Suprapubic skin (tissue), 4 donors: ENCODE results near the gene TMBIM4. TPM values are rescaled to one million over a fixed set of nuclear protein-coding genes. Genes with fewer than 3 reads are reported as not detected.

Experiments used
- DNase-seq, 2 donors: peaks; one replicate each; pipeline ENCODE4 v3.0.0-alpha.2; 2019; ENCODE audit warnings: low spot score in 2 of 2
- H3K27ac ChIP-seq: fragments of 200-600 bp; sonication (generic); one replicate; pipeline ENCODE4 v1.5.1; 2019
- H3K27me3 ChIP-seq: fragments of 200-600 bp; sonication (generic); one replicate; pipeline ENCODE4 v1.5.1; 2019
- H3K36me3 ChIP-seq: fragments of 200-600 bp; sonication (generic); one replicate; pipeline ENCODE4 v1.5.1; 2019
- H3K4me1 ChIP-seq: fragments of 200-600 bp; sonication (generic); one replicate; pipeline ENCODE4 v1.5.1; 2019
- H3K4me3 ChIP-seq: fragments of 200-600 bp; sonication (generic); one replicate; pipeline ENCODE4 v1.5.1; 2019; ENCODE audit warnings: mild to moderate bottlenecking
- H3K9me3 ChIP-seq: fragments of 200-600 bp; sonication (generic); one replicate; pipeline ENCODE4 v1.5.1; 2019
- CTCF ChIP-seq, 2 donors: fragments of 200-600 bp in 1 of 2; fragments of 450-650 bp in 1 of 2; sonication (generic) in 1 of 2; IDR thresholded peaks; one replicate each; pipeline ENCODE4 v1.5.1; 2016 to 2019; ENCODE audit warnings: antibody characterized with exemption in 2 of 2, mild to moderate bottlenecking in 1 of 2, moderate library complexity in 1 of 2
- EP300 ChIP-seq: sonication (generic); formaldehyde crosslinking; IDR thresholded peaks from one replicate; pipeline ENCODE4 v1.6.1; 2017; ENCODE audit warnings: antibody characterized with exemption
- POLR2A ChIP-seq, 2 donors: fragments of 450-650 bp; IDR thresholded peaks; one replicate each; pipeline ENCODE4 v1.6.1; 2017; ENCODE audit warnings: antibody characterized with exemption in 2 of 2, mild to moderate bottlenecking in 2 of 2, moderate library complexity in 2 of 2
- POLR2AphosphoS5 ChIP-seq, 3 donors: sonication (generic); formaldehyde crosslinking; IDR thresholded peaks; one replicate each; pipeline ENCODE4 v1.6.1; 2017; ENCODE audit warnings: antibody characterized with exemption in 3 of 3
- WGBS: methylation state at CpG from one replicate; pipeline ENCODE4 v1.1.5; 2018; 5-methylcytosine and 5-hydroxymethylcytosine counted together
- total RNA-seq, 4 donors: library from RNA; depleted of rRNA; stranded (reverse); fragments of >200 nt; gene quantifications; one replicate each; pipeline ENCODE4 v1.1.0, GENCODE V29; 2016

TMBIM4 gene
- total RNA-seq, 4 donors from 2014 or later: 48.6 to 136 (median 108) TPM

DNA sequence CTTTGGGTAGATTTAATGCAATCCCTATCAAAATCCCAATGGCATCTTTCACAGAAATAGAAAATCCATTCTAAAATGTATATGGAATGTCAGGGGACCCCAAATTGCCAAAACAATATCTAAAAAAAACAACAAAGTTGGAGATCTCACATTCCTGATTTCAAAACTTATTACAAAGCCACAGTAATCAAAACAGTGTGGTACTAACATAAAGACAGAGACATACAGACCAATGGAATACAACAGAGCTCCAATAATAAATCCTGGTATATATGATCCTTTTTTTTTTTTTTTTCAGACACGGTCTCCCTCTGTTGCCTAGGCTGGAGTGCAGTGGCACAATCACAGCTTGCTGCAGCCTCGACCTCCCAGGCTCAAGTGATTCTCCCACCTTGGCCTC, 4.7 kb downstream of the TMBIM4 start:
- TF ChIP-seq EP300 (no peak), POLR2A (IDR thresholded peaks at IDR 0.05) (no peak), CTCF (IDR thresholded peaks at IDR 0.05) (no peak), POLR2AphosphoS5 (IDR thresholded peaks at IDR 0.05) (no peak)
- 98% methylated on average over 2 of the region's 2 CpGs for WGBS
- H3K36me3 ChIP-seq: peaks cover 8% of the 10 kb centered on the region
- no peak for DNase-seq
- no peak overlapping the region for H3K4me3 ChIP-seq
- peaks cover 4% of the 10 kb centered on the region for H3K9me3 ChIP-seq
- H3K27me3 ChIP-seq: no peaks in the 10 kb centered on the region
- H3K4me1 ChIP-seq: peaks cover 27% of the 10 kb centered on the region
- no peak overlapping the region for H3K27ac ChIP-seq

- no peak for DNase-seq
- Histone ChIP-seq H3K4me1 (peaks cover 27% of the 10 kb centered on the region), H3K9me3 (peaks cover 4% of the 10 kb centered on the region), H3K36me3 (peaks cover 16% of the 10 kb centered on the region), H3K27me3 (no peaks in the 10 kb centered on the region), H3K4me3 (no peak overlapping the region), H3K27ac (no peak overlapping the region)
- TF ChIP-seq POLR2A (IDR thresholded peaks at IDR 0.05) (no peak), POLR2AphosphoS5 (IDR thresholded peaks at IDR 0.05) (no peak), CTCF (IDR thresholded peaks at IDR 0.05) (no peak), EP300 (no peak)
- WGBS: 93% methylated on average over 3 of the region's 3 CpGs
These were observed 5.4 kb downstream of the TMBIM4 start for GRCh38 chr12:66164349-66164821.

DNA sequence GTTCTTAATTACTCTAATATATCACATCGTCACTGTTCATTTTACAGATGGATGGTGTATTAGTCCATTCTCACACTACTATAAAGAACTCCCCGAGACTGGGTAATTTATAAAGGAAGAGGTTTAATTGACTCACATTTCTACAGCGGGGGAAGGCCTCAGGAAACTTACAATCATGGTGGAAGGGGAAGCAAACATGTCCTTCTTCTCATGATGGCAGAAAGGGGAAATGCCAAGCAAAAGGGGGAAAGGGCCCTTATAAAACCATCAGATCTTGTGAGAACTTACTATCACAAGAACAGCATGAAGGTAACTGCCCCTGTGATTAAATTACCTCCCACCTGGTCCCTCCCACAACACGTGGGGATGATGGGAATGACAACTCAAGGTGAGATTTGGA, 6.5 kb downstream of the TMBIM4 start:
- no peaks in the 10 kb centered on the region for H3K27me3 ChIP-seq

GRCh38 chr12:66162701-66163100, 7.1 kb downstream of the TMBIM4 start:
- 74% methylated on average over 2 of the region's 2 CpGs for WGBS
- peaks cover 4% of the 10 kb centered on the region for H3K9me3 ChIP-seq
- H3K27ac ChIP-seq: no peak overlapping the region
- no peak for DNase-seq
- TF ChIP-seq POLR2A (IDR thresholded peaks at IDR 0.05) (no peak), CTCF (IDR thresholded peaks at IDR 0.05) (no peak), EP300 (no peak), POLR2AphosphoS5 (IDR thresholded peaks at IDR 0.05) (no peak)
- peaks cover 15% of the 10 kb centered on the region for H3K4me1 ChIP-seq
- no peaks in the 10 kb centered on the region for H3K27me3 ChIP-seq
- no peak overlapping the region for H3K4me3 ChIP-seq
- peaks cover 20% of the 10 kb centered on the region for H3K36me3 ChIP-seq

More for the DNA sequence above, 6.5 kb downstream of the TMBIM4 start:
- peaks cover 4% of the 10 kb centered on the region for H3K9me3 ChIP-seq
- DNase-seq: no peak
- H3K4me3 ChIP-seq: no peak overlapping the region
- H3K4me1 ChIP-seq: peaks cover 21% of the 10 kb centered on the region
- TF ChIP-seq CTCF (IDR thresholded peaks at IDR 0.05) (no peak), POLR2A (IDR thresholded peaks at IDR 0.05) (no peak), POLR2AphosphoS5 (IDR thresholded peaks at IDR 0.05) (no peak), EP300 (no peak)
- no peak overlapping the region for H3K27ac ChIP-seq
- 55% methylated on average over 4 of the region's 4 CpGs for WGBS
- H3K36me3 ChIP-seq: peaks cover 20% of the 10 kb centered on the region

DNA sequence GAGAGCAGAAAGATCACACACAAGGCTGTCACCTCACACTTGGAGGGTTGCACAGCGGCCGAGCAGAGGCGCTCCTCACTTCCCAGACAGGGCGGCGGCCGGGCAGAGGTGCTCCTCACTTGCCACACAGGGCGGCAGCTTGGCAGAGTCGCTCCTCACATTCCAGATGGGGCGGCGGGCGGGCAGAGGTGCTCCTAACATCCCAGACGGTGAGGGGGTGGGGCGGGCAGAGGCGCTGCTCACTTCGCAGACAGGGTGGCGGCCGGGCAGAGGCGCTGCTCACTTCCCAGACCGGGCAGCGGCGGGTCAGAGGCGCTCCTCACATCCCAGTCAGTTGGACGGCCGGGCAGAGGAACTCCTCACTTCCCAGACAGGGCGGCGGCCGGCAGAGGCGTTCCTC, 9.1 kb downstream of the TMBIM4 start:
- Histone ChIP-seq H3K4me1 (peaks cover 5% of the 10 kb centered on the region), H3K36me3 (peaks cover 17% of the 10 kb centered on the region), H3K9me3 (peaks cover 4% of the 10 kb centered on the region), H3K27me3 (no peaks in the 10 kb centered on the region), H3K4me3 (no peak overlapping the region), H3K27ac (no peak overlapping the region)
- DNase-seq: peak; percentile 59 to 75
- WGBS: 83% methylated on average over 17 of the region's 28 CpGs
- no peak for TF ChIP-seq CTCF (IDR thresholded peaks at IDR 0.05)
- no peak for TF ChIP-seq POLR2A (IDR thresholded peaks at IDR 0.05)
- no peak for TF ChIP-seq EP300
- TF ChIP-seq POLR2AphosphoS5 (IDR thresholded peaks at IDR 0.05): no peak
